GM23248 (cell line): Measurements from ENCODE around the gene PRKCA.

Experiments used
- EZH2 ChIP-seq: fragments of 200-600 bp; sonication (generic); IDR thresholded peaks from 2 replicates; pipeline ENCODE4 v1.6.1; 2018; ENCODE audit warnings: antibody characterized with exemption, mild to moderate bottlenecking; ENCODE audit not compliant: insufficient read depth, poor library complexity, severe bottlenecking
- EZH2phosphoT487 ChIP-seq: fragments of 200-600 bp; sonication (generic); IDR thresholded peaks from 2 replicates; pipeline ENCODE4 v1.6.1; 2018; ENCODE audit warnings: antibody characterized with exemption, moderate library complexity, mild to moderate bottlenecking, low read depth; ENCODE audit not compliant: insufficient read depth

- TF ChIP-seq EZH2 (no peak), EZH2phosphoT487 (no peak)
Measured at GRCh38 chr17:66715076-66715675, 412.8 kb downstream of the PRKCA start.
